ENCODE data around the gene METRNL.

- no peak for TF ChIP-seq CTCF (IDR thresholded peaks at IDR 0.05)
- TF ChIP-seq ZFX (IDR thresholded peaks at IDR 0.05; ENCODE audit: borderline replicate concordance), result no peak
Measured at GRCh38 chr17:83088909-83089308, 9.5 kb downstream of the METRNL start.

All from 22Rv1 (cell line).